Astrocyte (in vitro differentiated cells and primary cell): ENCODE results near the gene VAV2.

Source experiments
- CTCF ChIP-seq: IDR thresholded peaks from 2 replicates; pipeline ENCODE4 v1.5.1; 2011; ENCODE audit warnings: low read depth, mild to moderate bottlenecking, inconsistent platforms, low read length, moderate library complexity; ENCODE audit not compliant: insufficient read depth
- EZH2 ChIP-seq: IDR thresholded peaks from 2 replicates; pipeline ENCODE4 v1.6.1; 2012; ENCODE audit warnings: mild to moderate bottlenecking, low read length, inconsistent platforms; ENCODE audit not compliant: insufficient read depth

DNA sequence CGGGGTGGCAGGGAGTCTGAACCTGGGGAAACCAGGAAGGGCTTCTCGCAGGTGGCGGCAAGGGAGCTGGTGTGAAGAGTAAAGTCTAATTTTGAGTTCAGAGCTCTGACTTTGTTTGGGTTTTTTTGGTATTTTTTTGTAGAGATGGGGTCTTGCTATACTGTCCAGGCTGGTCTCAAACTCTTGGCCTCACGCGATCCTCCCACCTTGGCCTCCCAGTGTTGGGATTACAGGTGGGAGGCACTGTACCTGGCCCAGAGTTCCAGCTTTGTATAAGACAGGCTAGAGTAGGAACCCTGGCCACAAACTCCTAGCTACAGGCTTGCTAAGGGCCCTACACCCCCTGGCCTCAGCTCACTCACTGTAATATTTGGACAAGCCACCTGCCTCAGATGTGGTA lies 148.9 kb downstream of the VAV2 start:
- no peak for TF ChIP-seq CTCF
- no peak for TF ChIP-seq EZH2
